ENCODE results near the gene GPC5. TPM values are rescaled to one million over a fixed set of nuclear protein-coding genes. Genes with fewer than 3 reads are reported as not detected.
"Not testable (repeated sequence)": the region's sequence is repeated elsewhere in the genome, so short reads cannot be mapped to it uniquely, and the experiment has no call there.

GPC5 gene
- total RNA-seq, 1 donor from 2014 or later = 0.13 TPM

- no peak for DNase-seq (ENCODE audit: low spot score)
These were observed 1035.5 kb downstream of the GPC5 start for GRCh38 chr13:92433963-92434362.

DNA sequence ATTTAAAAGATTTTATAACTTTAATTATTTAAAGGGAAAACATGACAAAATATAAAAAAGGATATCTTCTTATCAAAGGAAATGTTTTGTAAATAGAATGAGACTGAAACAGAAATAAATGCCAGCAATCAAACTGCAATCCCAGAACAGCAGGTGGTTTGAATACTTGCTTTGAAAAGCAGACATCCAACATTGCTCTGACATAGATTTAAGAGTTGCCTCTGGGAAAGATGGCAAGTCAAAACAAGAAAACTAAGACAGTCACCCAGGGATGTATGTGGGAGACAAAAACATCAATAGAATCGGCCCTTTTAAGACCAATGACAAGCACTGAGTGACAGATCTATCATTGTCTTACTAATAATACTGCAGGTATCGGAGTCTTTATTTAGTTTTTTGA lies 1038.5 kb downstream of the GPC5 start:
- no peak for DNase-seq (ENCODE audit: low spot score)

GRCh38 chr13:92444244-92444643 lies 1045.8 kb downstream of the GPC5 start:
- DNase-seq (ENCODE audit: low spot score) = no peak

- DNase-seq (ENCODE audit: low spot score) = no peak
These were observed 1052.6 kb downstream of the GPC5 start for GRCh38 chr13:92451060-92451459.

DNA sequence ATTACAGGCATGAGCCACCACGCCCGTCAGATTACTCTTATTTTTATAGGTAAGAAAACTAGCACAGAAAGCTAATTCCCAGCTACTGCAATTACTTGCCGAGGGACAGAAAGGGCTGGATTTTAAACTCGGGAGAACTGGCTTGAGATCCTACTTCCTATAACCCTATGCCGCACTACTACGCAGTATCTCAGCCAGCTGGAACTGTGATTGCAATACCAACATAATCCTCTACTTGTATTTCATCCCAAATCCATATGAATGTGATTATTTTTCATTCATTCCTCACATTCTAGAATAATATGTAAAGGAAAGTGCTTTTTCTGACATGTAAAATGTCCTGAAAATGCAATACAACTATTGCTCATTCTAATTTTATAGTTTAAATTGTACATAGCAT lies 1054.4 kb downstream of the GPC5 start:
- no peak for DNase-seq (ENCODE audit: low spot score)

- DNase-seq (ENCODE audit: low spot score) = no peak
These were observed 1060.9 kb downstream of the GPC5 start for GRCh38 chr13:92459306-92459705.

DNA sequence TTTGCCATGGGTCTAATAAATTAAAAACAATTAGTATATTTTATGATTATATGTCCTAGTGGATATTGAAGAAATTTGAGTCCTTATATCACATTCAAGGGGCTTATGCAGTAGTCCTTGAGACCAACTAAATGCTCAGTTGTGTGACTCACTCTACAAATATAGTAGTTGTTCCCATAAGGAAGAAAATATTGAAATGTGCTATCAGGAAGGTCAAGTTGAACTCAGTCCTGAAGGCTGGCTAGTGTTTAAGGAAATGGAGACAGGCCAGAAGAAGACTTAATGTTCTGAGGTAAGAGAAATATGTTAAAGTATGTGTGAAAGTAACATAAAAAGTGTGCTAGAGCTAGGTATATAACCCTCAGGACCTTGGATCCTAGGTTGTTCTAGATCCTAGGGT lies 1062.1 kb downstream of the GPC5 start:
- DNase-seq (ENCODE audit: low spot score) = no peak

DNA sequence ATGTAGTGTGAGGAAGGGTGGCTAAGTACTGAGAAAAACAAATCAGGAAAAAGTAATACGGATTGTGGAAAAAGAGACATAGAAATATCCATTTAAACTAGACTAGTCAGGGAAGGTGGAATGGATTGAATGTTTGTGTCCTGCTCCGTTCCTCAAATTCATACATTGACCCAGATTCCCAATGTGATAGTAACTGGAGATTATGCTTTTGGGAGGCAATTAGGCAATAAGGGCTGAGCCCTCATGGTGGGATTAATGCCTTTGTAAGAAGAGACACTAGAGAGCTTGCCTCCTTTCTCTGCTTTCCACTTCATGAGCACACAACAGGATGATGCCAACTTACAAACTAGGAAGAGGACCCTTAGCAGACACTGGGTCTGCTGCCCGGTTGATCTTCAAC lies 1063.0 kb downstream of the GPC5 start:
- DNase-seq (ENCODE audit: low spot score) = no peak

DNA sequence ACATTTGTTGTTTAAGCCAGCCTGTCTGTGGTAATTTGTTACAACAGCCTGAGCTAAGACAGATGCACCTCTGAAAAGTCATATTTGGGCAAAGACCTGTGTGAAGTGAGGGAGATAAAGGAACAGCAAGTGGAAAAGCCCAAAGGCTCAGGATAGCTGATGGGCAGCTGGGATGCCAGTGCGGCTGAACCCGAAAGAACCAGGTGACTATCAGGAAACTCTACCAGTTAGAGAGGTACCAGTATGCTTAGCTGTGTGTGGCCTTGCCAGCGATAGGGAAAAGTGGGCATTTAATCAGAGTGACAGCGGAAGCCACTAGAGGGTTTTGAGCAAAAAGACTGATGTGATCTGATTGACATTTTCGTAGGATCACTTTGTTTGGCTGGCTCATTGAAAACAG lies 1063.4 kb downstream of the GPC5 start:
- no peak for DNase-seq (ENCODE audit: low spot score)

- no peak for DNase-seq (ENCODE audit: low spot score)
These were observed 1064.7 kb downstream of the GPC5 start for GRCh38 chr13:92463134-92463533.

DNA sequence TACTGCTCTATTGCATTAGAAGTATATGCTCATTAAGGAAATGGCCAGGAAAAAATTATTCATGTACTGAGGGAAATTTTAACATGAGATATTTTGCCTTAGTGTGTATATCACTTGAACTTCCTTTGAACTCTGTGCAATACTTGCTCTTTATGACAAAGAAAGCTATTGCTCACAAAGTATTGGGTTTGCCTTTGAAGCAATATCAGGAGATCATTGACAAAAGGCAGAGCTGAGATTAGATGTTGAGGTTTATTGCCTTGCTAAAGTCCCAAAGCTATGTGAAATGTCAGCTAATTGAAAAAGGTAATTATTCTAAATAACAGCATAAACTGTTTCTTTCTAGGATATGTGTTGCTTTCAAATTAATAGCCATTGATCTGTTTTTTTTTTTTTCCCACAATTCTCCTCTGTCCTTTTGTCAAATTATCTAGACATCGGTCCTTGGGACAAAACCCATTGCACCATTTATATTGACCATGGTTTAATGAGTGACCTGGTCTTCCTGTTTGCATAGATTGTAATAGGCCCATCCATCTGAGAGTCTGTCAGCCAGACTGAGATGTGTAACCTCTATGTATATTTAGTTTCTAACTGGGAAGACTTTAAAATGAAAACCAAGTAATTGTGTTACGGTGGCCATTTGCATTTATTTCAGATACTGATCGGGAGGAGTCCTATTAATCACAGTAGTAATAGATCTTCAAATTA lies 1075.5 kb downstream of the GPC5 start:
- no peak for DNase-seq (ENCODE audit: low spot score)

- no peak for DNase-seq (ENCODE audit: low spot score)
These were observed 1082.0 kb downstream of the GPC5 start for GRCh38 chr13:92480387-92480786.

DNA sequence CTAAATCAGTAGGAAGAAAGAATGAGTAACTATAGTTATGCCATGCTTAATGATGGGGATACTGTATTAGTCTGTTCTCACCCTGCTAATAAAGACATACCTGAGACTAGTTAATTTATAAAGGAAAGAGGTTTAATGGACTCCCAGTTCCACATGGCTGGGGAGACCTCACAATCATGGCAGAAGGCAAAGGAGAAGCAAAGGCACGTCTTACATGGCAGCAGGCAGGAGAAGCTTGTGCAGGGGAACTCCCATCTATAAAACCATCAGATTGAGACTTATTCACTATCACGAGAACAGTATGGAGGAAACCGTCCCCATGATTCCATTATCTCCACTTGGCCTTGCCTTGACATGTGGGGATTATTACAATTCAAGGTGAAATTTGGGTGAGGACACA lies 1084.4 kb downstream of the GPC5 start:
- DNase-seq (ENCODE audit: low spot score) = not testable (repeated sequence)

GRCh38 chr13:92483894-92484293 lies 1085.5 kb downstream of the GPC5 start:
- DNase-seq (ENCODE audit: low spot score) = no peak

GRCh38 chr13:92487238-92487637 lies 1088.8 kb downstream of the GPC5 start:
- no peak for DNase-seq (ENCODE audit: low spot score)

DNA sequence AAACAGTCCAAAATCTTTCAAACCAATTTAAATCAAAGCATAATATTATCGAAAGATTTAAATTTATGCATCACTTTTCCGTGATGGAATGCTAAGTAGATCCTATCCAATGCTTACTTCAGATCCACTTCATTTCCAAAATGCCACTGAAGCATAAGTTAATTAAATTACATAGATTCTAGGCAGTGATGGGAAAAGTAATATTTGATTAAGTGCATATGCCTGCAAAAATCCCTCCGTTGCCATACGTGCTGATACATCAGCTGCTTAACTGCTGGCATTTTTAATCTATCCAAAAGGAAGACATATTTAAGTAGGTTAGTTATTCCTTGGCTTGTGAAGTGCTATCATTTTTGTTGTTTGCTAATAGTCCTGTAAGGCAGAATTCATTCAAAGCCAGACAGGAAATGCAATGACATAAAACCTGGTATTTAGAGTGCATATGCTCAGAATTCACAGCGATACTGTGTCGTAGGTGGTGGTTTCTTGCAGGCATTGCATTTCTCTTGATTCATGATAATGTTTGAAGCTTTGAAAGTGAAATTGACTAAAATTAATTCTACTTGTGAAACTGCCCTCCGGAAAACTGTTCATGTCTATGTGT lies 1089.9 kb downstream of the GPC5 start:
- DNase-seq (ENCODE audit: low spot score) = no peak

GRCh38 chr13:92491839-92492238 lies 1093.4 kb downstream of the GPC5 start:
- DNase-seq (ENCODE audit: low spot score) = no peak

DNA sequence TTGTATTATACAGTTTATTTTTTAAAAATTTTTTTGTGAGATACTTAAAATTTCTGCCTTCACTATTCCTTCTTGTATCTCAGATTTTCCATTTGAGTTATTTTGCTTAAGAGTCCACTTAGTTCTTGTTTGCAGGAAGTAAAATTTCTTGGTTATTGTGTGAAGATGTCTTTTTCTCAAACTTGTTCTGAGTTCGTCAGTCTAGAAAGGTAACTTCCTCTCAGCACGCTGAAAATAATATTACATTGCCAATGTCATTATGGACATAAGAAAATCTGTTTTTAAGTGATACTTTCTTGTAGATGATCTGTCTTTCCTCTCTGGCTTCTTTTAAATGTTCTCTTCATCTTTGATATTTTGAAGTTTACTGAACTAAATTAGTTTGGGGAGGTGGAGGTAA lies 1096.5 kb downstream of the GPC5 start:
- no peak for DNase-seq (ENCODE audit: low spot score)

DNA sequence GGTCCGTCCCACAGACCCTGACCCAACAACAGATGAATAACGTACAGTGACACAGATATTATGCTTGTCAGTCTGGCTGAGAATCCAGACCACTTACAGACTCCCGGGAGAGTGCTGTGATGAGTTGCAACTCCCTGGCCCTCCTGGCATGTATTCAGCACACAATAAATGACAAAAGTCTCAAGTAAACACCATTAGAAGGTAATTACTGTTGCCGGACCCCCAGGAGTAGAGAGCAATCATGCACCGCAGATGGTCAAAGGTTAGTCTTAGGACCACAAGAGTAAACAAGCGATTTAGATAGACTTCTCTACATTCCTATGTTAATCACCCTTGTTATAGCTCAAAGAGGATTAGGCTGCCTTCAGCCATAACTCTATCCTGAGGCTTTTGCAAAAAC lies 1101.8 kb downstream of the GPC5 start:
- DNase-seq (ENCODE audit: low spot score) = no peak

GRCh38 chr13:92510416-92510815 lies 1112.0 kb downstream of the GPC5 start:
- DNase-seq (ENCODE audit: low spot score) = no peak

GRCh38 chr13:92512852-92513251 lies 1114.4 kb downstream of the GPC5 start:
- no peak for DNase-seq (ENCODE audit: low spot score)

GRCh38 chr13:92513672-92514071 lies 1115.3 kb downstream of the GPC5 start:
- DNase-seq (ENCODE audit: low spot score) = no peak

- DNase-seq (ENCODE audit: low spot score) = no peak
These were observed 1116.2 kb downstream of the GPC5 start for GRCh38 chr13:92514420-92515125.
